NT2/D1 (cell line): ENCODE results near the gene NME9.

Experiments used
- DNase-seq: peaks from one replicate; pipeline ENCODE4 v3.0.0-alpha.2; 2011; ENCODE audit warnings: low read depth, low spot score
- H3K27me3 ChIP-seq: 2 replicates; pipeline ENCODE4 v1.6.0; 2011; ENCODE audit warnings: mild to moderate bottlenecking; ENCODE audit not compliant: insufficient read length, insufficient read depth
- H3K36me3 ChIP-seq: 2 replicates; pipeline ENCODE4 v1.6.1; 2011; ENCODE audit warnings: mild to moderate bottlenecking, low read length, mixed read lengths; ENCODE audit not compliant: insufficient read depth, insufficient read length
- H3K4me1 ChIP-seq: 2 replicates; pipeline ENCODE4 v1.5.1; 2011; ENCODE audit not compliant: insufficient read depth, insufficient read length
- H3K4me3 ChIP-seq: 2 replicates; pipeline ENCODE4 v1.5.1; 2011; ENCODE audit warnings: low read depth; ENCODE audit not compliant: insufficient read length
- H3K9ac ChIP-seq: 2 replicates; pipeline ENCODE4 v1.6.0; 2011; ENCODE audit warnings: low read depth; ENCODE audit not compliant: insufficient read length
- H3K9me3 ChIP-seq: 2 replicates; pipeline ENCODE4 v1.5.1; 2011; ENCODE audit warnings: mild to moderate bottlenecking, low read length; ENCODE audit not compliant: insufficient read depth
- SUZ12 ChIP-seq: IDR thresholded peaks from 2 replicates; pipeline ENCODE4 v1.6.1; 2011; ENCODE audit not compliant: insufficient read length, insufficient read depth; ENCODE audit errors: extremely low read depth
- YY1 ChIP-seq: IDR thresholded peaks from 2 replicates; pipeline ENCODE4 v1.6.1; 2011; ENCODE audit not compliant: insufficient read length, insufficient read depth
- ZNF274 ChIP-seq: IDR thresholded peaks from 2 replicates; pipeline ENCODE4 v1.6.1; 2011; ENCODE audit warnings: mild to moderate bottlenecking, low read depth, low read length

NME9 gene

DNA sequence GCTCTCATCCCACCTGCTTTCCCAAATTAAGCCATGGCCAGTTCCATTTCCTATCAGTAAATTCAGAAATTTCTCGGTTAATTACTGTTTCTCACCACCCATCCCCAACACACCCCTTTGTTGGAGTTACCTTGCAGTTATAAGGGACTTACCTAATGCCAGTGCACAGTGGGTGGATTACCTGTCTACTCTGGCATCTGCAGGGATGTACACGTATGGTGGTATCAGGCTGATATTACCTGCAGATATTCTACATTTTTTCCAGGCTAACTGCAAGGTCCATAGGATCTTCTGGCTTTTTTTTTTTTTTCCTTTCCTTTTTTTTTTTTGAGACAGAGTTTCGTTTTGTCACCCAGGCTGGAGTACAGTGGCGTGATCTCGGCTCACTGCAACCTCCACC, 10.9 kb upstream of the NME9 start:
- H3K4me1 ChIP-seq, result no peaks in the 10 kb centered on the region
- TF ChIP-seq ZNF274 (no peak), YY1 (no peak), SUZ12 (no peak)
- DNase-seq, result no peak

DNA sequence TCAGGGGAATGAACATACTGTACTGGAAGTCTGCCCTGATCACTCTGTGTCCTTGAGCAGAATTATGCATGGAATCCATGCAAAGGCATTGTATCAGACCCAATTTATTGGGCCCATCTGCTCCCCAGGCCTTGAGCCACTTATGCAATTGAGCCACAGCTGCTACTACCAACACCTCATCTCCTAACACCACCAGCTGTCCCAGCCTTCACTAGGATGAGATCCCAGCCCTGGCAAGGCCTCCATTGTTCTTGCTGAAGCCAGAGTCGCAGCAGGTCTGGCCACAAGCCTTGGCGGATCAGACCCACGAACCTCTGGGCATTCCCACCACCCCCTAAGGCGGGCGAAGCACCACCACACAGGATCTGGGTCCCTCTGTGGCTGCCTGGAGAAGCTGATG, 9.2 kb upstream of the NME9 start:
- Histone ChIP-seq H3K36me3 (no peaks in the 10 kb centered on the region), H3K4me1 (no peaks in the 10 kb centered on the region), H3K9ac (no peak overlapping the region), H3K4me3 (no peak overlapping the region), H3K9me3 (no peaks in the 10 kb centered on the region), H3K27me3 (no peaks in the 10 kb centered on the region)
- DNase-seq, result no peak
- TF ChIP-seq YY1 (no peak), ZNF274 (no peak), SUZ12 (no peak)

More for the DNA sequence above, 10.9 kb upstream of the NME9 start:
- H3K4me3 ChIP-seq, result no peak overlapping the region
- H3K36me3 ChIP-seq, result no peaks in the 10 kb centered on the region
- H3K27me3 ChIP-seq, result no peaks in the 10 kb centered on the region
- H3K9me3 ChIP-seq, result no peaks in the 10 kb centered on the region
- H3K9ac ChIP-seq, result no peak overlapping the region

DNA sequence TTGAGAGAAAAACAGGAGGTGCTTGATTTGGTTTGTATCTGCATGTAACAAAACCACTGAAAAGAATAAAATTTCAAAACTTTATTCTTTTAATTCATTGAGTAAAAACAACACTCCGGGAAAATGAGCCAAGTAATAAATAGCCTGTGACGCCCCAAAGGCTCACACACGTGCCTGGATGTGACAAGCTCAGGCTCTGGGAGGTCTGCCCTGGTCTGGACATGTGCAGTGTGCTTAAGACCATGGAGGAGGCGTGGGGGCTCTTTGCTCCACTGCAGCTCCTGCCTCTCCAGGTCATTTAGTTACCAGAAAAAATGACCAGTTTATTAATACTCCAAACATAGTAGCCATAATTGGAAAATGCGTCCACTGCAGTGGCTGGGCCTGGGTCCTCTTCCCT, 8.6 kb upstream of the NME9 start:
- no peaks in the 10 kb centered on the region for H3K27me3 ChIP-seq
- no peaks in the 10 kb centered on the region for H3K36me3 ChIP-seq
- DNase-seq, result no peak
- no peak overlapping the region for H3K9ac ChIP-seq
- H3K9me3 ChIP-seq, result no peaks in the 10 kb centered on the region
- TF ChIP-seq ZNF274, result no peak
- no peak for TF ChIP-seq SUZ12
- TF ChIP-seq YY1, result no peak
- no peaks in the 10 kb centered on the region for H3K4me1 ChIP-seq
- no peak overlapping the region for H3K4me3 ChIP-seq

DNA sequence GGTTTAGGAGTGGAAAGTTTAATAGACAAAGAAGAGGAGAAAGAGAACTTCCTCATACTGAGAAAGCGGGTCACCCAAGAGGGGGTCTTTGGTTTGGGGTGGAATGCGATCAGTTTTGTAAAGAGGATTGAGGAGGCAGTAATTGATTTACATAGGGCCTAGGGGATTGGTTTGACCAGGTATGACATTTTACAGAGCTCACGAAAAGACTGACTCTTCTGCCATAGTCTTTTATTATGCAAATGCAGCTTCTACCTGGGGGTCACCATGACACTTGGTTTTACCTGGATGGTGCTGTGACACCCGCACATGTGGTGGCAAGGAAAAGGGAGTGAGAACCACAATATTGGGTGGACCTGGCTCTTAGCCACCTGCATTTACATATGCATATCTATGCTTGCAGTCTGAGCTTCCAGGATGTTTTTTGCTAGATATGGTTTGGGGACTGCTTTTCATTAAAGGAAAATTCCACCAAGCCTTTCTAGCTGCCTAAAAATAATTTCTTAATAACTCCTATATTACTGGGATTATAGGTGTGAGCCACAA, 6.9 kb upstream of the NME9 start:
- no peak overlapping the region for H3K9ac ChIP-seq
- no peak for DNase-seq
- no peaks in the 10 kb centered on the region for H3K36me3 ChIP-seq
- H3K27me3 ChIP-seq, result no peaks in the 10 kb centered on the region
- H3K9me3 ChIP-seq, result no peaks in the 10 kb centered on the region
- H3K4me1 ChIP-seq, result no peaks in the 10 kb centered on the region
- no peak overlapping the region for H3K4me3 ChIP-seq
- TF ChIP-seq YY1 (no peak), SUZ12 (no peak), ZNF274 (no peak)

GRCh38 chr3:138334608-138335007, 5.0 kb upstream of the NME9 start:
- no peak overlapping the region for H3K4me3 ChIP-seq
- DNase-seq, result no peak
- no peaks in the 10 kb centered on the region for H3K4me1 ChIP-seq
- H3K9ac ChIP-seq, result no peak overlapping the region
- H3K36me3 ChIP-seq, result no peaks in the 10 kb centered on the region
- H3K27me3 ChIP-seq, result no peaks in the 10 kb centered on the region
- no peak for TF ChIP-seq YY1
- no peak for TF ChIP-seq ZNF274
- no peak for TF ChIP-seq SUZ12
- no peaks in the 10 kb centered on the region for H3K9me3 ChIP-seq

GRCh38 chr3:138332472-138333073, 2.9 kb upstream of the NME9 start:
- peaks cover 3% of the 10 kb centered on the region for H3K27me3 ChIP-seq
- DNase-seq, result no peak
- TF ChIP-seq SUZ12 (no peak), ZNF274 (no peak), YY1 (no peak)
- no peaks in the 10 kb centered on the region for H3K36me3 ChIP-seq
- no peak overlapping the region for H3K9ac ChIP-seq
- peaks cover 2% of the 10 kb centered on the region for H3K4me1 ChIP-seq
- H3K9me3 ChIP-seq, result no peaks in the 10 kb centered on the region
- H3K4me3 ChIP-seq, result no peak overlapping the region

DNA sequence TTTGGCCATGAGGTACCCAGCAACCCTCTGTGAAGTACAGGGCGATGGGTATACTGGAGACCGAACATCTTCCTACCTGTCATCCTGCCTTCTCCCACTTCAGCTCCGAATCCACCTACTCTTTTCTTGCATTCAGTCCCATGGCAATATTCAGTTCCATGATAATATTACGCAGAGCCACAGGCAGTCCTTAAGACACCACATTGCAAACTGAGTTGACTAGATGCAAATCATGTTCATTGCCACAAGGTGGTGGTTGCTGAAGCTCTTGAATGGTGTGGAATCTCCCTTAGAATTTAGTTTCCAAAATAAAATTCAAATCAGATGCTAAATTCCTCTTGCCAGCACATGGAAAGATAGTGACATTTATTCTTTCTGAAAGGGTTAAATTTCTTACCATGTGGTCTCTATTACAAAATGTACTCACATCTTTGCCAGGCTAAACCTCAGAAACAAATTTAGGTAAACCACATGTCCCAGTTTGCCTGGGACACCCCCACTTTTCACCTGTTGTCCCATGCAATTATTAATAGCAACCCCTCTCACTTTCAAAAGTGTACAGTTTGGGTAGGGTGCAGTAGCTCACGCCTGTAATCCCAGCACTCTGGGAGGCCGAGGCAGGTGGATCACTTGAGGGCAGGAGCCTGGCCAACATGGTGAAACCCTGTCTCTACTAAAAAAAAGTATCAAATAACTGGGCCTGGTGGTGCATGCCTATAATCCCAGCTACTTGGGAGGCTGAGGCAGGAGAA, 1.7 kb upstream of the NME9 start:
- H3K36me3 ChIP-seq, result no peaks in the 10 kb centered on the region
- DNase-seq, result no peak
- H3K9ac ChIP-seq, result no peak overlapping the region
- H3K4me1 ChIP-seq, result peaks cover 2% of the 10 kb centered on the region
- no peaks in the 10 kb centered on the region for H3K9me3 ChIP-seq
- TF ChIP-seq SUZ12 (no peak), ZNF274 (no peak), YY1 (no peak)
- H3K27me3 ChIP-seq, result peaks cover 3% of the 10 kb centered on the region
- H3K4me3 ChIP-seq, result no peak overlapping the region
